Stimulated activated CD4-positive, alpha-beta T cell treated with anti-CD3 and anti-CD28 coated beads, Interleukin-1b, Interleukin-23, amount 100 ng/mL, for 24 hours (primary cell): ENCODE results near the gene ACHE.
"Not testable (repeated sequence)": the region's sequence is repeated elsewhere in the genome, so short reads cannot be mapped to it uniquely, and the experiment has no call there.

Experiments used
- DNase-seq, 4 experiments: peaks; one replicate each; pipeline ENCODE4 v3.0.0-alpha.2; 2020; ENCODE audit warnings: low read depth in 4 of 4, low spot score in 1 of 4

Gene ACHE

DNA sequence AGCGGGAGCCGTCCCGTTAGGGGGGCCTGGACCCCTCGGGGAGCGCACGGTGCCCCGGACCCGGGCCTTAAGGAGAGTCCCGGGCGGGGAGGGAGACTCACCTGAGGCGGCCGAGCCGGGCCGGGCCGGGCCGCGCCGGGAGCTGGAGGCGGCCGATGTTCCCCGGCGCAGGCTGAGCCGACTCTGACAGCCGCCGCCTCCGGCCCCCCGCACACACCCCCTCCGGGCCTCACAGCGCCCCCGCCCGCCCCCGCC is at the start of gene ACHE:
Gene ACHE (minus strand): TSS at position 188 of the 255 bp plus-strand sequence. CDS start 1,656 bp downstream, outside the sequence.
- no peak for DNase-seq

DNA sequence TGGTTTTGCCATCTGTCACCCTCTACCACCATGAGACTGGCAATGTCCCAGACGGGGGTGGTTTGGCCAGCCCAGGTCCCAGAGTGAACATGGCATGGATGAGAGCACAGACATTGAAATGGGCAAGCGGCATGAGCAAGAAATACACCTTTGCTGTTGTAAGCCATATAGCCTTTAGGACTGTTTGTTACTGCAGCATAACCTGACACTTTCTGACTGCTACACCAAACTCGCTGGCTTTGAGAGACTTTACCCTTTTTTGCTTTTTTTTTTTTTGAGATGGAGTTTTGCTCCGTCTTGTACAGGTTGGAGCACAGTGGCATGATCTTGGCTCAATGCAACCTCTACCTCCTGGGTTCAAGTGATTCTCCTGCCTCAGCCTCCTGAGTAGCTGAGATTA is 48.5 kb upstream of the ACHE start:
- DNase-seq, result no peak

DNA sequence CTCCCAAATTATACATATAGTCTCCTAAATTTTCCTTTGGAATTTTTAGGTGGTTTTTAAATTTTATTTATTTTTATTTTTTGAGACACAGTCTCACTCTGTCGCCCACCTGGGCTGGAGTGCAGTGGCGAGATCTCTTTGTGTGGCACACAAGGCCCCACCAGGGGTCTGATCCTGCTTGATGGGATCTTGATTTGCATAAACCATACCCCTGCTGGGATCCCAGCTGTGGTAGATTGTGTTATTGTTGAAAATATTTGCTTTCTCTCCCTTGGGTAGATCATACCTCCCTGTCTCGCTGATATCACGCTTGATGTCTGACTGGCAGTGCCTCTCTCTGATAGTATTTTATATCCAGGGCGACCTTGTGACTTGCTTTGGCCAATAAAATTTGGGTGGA is 48.0 kb upstream of the ACHE start:
- DNase-seq, result no peak

DNA sequence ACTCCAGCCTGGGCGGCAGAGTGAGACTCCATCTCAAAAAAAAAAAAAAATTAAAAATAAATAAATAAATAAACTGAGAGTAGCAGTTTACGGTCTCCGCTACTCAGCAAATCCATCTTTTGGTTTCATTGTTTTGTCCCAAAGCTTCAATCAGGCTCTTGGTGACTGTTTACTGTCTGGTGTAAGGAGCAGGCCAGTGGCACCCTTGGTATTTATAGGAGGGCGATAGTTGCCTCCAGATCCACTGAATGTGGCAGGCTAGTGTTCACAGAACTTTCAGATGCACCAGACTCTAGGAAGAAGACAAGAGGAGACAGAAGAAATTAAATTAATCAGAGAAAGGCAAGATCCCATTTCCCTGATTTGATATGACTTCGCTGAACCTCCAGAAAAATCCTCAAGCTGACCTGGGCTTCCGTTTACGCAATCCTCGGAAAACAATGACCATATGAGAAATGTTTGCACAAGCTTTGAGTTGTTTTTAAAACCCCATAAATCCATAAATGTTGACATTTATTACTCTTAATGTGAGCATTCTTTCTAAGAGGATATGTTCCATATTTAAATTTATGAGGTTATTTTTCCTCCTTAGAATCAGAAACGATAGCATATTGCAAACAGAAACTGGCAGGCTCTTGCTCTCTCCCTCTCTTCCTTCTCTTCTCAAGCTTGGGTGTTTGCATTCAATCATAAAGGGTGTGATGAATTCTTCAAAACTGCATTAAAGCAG is 46.5 kb upstream of the ACHE start:
- no peak for DNase-seq

DNA sequence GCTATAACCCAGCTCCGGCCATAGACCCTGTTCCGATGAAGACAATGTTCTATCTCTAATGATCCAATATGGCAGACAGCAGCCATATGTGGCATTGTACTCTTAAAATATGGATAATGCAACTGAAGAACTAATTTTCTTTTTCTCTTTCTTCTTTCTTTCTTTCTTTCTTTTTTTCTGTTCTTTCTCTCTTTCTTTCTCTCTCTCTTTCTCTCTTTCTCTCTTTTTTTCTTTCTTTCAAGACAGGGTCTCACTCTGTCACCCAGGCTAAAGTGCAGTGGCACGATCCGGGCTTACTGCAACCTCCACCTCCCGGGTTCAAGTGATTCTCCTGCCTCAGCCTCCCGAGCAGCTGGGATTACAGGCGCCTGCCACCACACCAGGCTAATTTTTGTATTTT is 40.5 kb upstream of the ACHE start:
- not testable (repeated sequence) for DNase-seq

DNA sequence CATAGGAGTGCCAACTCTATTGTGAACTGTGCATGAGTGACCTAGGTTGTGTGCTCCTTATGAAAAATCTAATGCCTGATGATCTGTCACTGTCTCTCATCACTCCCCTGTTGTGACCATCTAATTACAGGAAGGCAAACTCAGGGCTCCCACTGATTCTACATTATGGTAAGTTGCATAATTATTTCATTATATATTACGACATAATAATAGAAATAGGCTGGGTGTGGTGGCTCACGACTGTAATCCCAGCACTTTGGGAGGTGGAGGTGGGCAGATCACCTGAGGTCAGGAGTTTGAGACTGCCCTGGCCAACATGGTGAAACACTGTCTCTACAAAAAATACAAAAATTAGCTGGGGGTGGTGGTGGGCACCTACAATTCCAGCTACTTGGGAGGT is 39.7 kb upstream of the ACHE start:
- DNase-seq, result not testable (repeated sequence)

DNA sequence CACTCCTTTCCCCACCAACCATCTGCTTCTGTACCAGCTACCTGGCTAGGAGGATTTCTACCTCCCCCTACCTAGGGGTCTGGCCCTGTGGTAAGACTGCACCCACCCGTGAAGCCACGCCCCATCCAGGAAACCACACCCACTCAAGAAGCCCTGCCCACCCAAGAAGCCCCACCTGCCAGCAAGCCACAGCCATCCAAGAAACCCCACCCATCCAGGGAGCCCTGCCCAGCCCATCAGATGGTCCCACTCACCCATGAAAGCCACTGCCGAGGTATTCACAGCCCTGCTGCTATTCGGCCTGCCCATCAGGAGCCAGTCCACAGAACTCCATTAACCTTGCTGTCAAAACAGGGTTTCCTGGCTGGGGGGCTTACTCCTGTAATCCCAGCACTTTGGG is 38.0 kb upstream of the ACHE start:
- DNase-seq, result no peak

DNA sequence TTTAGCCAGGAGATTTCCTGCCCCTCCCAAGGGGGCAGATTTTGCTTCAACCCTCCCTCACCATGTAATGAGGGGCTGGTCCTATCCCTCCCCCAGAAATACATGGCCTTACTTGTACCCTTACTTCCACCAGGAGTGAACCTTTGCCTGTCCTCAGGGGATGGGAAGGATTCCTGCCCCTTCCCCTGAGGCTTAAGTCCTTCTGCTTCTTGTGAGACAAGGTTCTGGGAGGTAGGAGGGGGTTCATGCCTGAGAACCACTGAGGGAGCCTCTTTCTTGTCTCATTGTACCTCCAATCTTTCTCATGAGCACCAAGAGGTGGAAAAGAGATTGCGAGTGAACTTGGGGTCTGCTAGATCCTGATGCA is 34.1 kb upstream of the ACHE start:
- no peak for DNase-seq

DNA sequence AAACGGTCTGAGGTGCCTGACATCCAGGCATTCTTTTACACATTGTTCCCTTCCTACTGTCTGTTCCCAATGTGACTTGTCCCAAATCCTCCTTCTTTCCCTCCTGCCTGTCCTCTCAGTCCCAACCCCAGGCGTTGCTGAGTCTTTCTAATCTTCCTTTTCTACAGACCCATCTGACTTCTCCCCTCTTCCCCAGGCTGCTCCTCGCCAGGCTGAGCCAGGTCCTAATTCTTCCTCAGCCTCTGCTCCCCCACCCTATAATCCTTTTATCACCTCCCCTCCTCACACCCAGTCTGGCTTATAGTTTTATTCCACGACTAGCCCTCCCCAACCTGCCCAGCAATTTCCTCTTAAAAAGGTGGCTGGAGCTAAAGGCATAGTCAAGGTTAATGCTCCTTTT is 27.9 kb upstream of the ACHE start:
- DNase-seq, result not testable (repeated sequence)

DNA sequence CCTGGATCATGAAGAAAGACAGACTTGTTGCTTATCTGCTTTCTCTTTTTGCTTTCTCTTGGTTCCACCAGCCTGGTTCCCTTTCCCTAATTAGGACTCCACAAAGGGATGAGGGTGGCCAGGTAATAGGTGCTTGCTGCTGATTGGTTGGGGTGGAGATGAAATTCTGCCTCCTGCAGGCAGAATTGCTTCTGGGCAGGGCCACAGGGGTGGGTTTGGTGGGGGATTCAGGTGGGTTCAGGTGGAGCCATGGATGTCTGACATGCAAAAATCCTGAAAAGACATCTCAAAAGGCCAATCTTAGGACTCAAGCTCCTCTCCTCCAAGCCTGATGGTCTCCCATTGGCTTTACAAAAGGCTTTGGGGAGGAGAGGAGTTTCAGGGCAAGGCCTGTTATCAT is 25.4 kb upstream of the ACHE start:
- DNase-seq, result no peak

DNA sequence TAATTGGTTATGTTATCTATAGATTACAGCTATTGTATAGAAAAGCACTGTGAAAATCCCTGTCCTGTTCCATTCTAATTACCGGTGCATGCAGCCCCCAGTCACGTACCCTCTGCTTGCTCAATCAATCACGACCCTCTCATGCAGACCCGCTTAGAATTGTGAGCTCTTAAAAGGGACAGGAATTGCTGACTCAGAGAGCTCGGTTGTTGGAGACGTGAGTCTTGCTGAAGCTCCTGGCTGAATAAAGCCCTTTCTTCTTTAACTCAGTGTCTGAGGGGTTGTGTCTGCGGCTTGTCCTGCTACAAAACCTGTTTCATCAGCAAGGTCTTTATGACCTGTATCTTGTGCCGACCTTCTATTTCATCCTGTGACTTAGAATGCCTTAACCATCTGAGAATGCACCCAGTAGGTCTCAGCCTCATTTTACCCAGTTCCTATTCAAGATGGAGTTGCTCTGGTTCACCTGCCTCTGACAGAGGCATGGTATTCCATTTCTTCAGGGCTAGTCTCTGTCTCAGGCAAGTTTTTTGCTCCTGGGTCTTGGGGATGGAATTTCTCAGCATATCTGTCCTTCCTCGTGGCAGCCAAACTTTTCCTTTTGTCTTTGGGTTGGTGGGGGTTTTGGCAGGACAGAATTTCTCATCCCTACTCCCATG is 24.2 kb upstream of the ACHE start:
- not testable (repeated sequence) for DNase-seq

DNA sequence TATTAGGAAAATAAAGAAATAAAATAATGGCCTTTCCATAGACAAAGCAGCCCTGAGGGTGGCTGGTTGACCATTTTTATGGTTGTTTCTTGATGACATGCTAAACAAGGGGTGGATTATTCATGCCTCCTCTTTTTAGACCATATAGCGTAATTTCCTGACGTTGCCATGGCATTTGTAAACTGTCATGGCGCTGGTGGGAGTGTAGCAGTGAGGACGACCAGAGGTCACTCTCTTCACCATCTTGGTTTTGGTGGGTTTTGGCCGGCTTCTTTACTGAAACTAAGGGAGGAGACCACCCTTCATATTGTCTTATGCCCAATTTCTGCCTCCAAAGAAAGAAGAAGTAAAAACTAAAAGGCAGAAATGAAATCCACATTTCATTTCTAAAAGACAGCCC is 23.6 kb upstream of the ACHE start:
- DNase-seq, result not testable (repeated sequence)

DNA sequence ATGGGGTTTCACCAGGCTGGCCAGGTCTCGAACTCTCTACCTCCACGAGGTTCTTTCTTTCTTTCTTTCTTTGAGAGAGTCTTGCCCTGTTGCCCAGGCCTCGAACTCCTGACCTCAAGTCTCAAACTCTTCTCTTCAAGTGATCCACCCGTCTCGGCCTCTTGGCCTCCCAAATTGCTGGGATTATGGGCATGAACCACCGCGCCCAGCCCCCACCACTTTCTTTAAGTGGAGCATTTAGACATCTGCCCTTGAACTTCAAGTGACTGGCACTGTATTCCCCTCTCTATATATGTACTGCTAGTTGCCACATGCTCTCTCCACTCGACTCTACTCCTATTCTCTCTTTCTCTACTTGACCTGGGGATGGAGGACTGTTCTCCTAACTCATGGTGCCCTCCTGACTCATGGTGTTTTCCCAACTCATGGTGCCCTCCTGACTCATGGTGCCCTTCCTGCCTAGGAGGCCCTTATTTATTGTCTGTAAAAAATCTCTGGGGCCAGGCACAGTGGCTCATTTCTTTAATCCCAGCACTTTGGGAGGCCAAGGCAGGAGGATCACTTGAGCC is 19.3 kb upstream of the ACHE start:
- no peak for DNase-seq

DNA sequence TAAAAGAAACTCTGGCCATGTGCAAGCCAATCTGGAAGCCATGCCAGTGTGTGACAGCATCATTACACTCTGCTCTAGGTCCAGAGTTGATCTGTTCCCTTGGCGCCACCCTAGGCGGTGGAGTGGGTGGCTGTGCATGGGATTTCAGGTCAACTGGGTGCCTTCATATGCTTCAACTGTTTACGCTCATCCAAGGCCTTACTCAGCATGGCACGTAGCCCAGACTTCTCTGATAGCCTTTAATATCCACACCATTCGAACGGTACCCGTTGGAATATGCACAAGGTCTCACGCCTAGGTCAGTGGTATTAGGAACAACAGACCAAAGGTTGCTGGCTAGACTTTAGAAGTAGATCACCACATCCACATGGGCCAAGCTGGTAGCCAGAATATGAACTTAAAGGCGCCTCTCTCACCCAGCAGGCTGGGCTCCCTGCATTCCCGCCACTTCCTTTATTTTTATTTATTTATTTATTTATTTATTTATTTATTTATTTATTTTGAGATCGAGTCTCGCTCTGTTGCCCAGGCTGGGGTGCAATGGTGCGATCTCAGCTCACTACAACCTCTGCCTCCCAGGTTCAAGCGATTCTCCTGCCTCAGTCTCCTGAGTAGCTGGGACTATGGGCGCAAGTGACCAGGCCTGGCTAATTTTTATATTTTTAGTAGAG is 18.7 kb upstream of the ACHE start:
- no peak for DNase-seq

DNA sequence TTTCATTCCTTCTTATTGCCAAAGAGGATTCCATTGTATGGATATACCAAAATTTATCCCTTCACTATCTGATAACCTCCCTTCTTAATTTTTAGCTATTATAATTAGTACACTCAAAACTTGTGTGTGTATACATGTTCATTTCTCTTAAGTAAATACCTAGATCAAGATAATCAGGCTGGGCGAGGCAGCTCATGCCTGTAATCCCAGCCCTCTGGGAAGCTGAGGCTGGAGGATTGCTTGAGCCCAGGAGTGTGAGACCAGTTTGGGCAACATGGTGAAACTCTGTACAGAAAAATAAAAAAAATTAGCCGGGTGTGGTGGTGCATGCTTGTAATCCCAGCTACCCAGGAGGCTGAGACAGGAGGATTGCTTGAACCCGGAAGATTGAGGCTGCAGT is 15.8 kb upstream of the ACHE start:
- no peak for DNase-seq

DNA sequence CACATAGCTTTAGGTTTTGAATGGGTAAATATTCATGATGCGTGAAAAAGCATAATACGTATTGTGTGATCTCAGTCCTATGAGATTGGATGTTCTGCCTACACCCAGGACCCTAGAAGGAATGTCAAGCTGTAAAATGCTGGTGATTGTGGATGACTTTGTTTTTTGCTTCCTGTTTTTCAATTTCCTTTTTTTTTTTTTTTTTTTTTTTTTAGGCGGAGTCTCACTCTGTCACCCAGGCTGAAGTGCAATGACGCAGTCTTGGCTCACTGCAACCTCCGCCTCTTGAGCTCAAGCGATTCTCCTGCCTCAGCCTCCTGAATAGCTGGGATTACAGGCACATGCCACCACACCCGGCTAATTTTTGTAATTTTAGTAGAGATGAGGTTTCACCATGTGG is 14.8 kb upstream of the ACHE start:
- DNase-seq, result not testable (repeated sequence)

DNA sequence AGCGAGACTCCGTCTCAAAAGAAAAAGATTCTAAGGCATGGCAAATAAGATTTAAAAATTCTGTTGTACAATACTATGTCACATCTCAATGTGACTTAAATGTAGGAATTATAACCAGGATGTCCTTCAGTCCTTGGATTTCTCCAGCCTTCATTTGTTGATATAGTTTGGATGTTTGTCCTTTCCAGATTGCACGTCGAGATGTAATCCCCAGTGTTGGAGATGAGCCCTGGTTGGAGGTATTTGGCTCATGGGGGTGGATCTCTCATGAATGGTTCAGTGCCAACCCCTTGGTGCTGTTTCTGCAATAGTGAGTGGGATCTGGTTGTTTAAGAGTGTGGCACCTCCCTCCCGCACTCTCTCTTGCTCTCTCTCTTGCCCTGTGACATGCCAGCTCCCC is 12.8 kb upstream of the ACHE start:
- no peak for DNase-seq

DNA sequence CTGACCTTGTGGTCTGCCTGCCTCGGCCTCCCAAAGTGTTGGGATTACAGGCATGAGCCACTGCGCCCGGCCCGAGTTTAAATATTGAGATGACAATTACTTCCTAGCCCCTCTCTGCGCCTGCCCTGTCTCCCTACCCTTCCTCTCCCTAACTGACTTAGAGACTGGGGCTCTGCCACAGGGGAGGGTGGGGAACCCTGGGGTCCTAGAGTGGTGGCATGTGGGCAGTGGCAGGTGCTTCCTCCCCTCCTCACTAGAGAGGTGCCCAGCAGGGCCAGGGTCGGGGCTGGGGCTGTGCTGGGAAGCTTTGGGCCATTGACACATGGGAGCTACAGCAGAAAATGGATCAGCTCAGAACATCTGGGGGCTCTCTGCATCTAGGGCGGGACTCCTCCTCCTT is 7.0 kb upstream of the ACHE start:
- no peak for DNase-seq

DNA sequence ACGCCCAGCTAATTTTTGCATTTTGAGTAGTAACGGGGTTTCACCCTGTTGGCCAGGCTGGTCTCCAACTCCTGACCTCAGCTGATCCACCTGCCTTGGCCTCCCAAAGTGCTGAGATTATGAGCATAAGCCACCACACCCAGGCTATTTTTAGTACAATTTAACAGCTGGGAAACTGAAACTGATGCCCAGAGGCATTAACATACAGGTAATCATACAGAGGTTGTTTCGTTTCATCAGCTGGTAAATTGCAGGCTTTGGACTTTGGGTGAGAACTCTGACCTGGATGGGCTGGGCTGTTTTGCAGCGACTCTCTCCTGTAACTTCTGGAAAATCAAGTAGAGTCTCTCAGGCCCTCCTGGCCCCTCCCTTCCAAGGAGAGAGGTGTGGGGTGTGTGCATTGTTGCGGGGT is 6.2 kb upstream of the ACHE start:
- no peak for DNase-seq

DNA sequence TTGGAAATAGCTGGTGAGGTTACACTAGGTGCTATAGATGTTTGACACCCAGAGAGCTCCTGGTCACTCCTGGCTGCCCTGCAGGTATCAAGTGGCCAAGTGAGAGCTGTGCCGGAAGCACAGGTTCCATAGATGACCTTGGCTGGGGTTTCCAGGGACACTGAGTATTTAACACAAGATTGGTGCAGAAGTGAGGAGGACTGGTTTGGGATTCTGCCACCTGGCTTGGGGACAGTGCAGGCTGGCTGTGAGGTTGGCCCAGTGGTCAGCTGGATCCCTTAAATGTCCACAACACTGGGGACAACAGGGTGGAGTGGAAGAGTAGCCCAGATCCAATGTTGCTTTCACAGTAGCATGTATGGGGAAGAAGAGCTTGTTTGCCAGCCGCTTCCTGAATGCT is 5.3 kb upstream of the ACHE start:
- no peak for DNase-seq

DNA sequence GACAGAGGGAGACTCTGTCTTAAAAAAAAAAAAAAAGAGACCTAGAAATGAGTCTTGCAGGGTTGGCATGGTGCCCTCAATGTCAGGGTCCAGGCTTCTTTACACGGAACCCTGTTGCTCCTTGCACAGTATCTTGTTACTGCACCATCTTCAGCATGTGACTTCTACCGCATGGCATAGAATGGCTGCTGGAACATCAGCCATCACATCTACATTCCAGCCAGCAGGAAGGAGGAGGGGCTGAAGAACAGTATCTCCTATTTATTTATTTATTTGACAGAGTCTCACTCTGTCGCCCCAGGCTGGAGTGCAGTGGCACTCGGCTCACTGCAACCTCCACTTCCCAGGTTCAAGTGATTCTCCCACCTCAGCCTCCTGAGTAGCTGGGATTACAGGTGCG is 3.7 kb upstream of the ACHE start:
- no peak for DNase-seq

DNA sequence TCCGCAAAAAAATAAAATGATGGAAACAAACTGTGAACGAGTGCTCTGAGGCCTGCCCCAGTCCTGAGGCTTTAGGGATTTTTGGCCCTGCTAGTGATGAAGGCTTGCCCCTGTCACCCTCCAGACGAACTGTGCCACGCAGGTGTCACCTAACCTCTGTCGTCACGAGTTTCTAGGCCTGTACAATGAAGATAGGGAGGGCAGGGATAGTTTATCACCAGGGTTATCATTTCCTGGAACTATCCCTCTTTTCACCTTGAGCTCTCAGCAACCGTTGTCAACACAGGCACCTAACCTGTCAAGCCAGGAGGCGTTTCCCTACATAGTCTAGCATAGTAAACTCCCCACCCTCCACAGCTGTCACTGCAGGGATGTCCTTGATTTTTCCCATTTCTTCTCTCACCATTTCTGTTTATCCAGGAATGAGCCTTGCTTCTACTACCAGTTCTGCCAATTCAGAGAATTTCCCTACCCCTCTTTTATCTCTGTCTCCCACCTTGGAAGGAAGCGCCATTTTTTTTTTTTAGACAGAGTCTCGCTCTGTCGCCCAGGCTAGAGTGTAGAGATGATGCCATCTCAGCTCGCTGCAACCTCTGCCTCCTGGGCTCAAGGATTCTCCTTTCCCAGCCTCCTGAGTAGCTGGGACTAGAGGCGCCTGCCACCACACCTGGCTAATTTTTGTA is 2.2 kb upstream of the ACHE start:
- no peak for DNase-seq
